Measurements from ENCODE around the gene STARD3.
A peak's percentile ranks its signal among the peaks of the same experiment; 100 is the strongest.
"Not testable (repeated sequence)": the region's sequence is repeated elsewhere in the genome, so short reads cannot be mapped to it uniquely, and the experiment has no call there.

The STARD3 gene

GRCh38 chr17:39636927-39637736 is at the start of gene STARD3:
STARD3 (plus strand) TSS chr17:39637144; CDS start chr17:39653532, 16,388 bp downstream.
- peak; percentile 74 to 88 (median 84) for DNase-seq

GRCh38 chr17:39590180-39590579 is 46.8 kb upstream of the STARD3 start:
- DNase-seq: not testable (repeated sequence)

- peak in 3 of 6 experiments; percentile 17 to 34 (median 31) for DNase-seq
These were observed 44.7 kb upstream of the STARD3 start for GRCh38 chr17:39591958-39592954.

GRCh38 chr17:39593371-39593770 is 43.6 kb upstream of the STARD3 start:
- DNase-seq: no peak

- no peak for DNase-seq
These were observed 41.6 kb upstream of the STARD3 start for GRCh38 chr17:39595294-39595693.

- DNase-seq: no peak
These were observed 40.9 kb upstream of the STARD3 start for GRCh38 chr17:39595928-39596510.

GRCh38 chr17:39596543-39597267 is 40.2 kb upstream of the STARD3 start:
- DNase-seq: no peak

- DNase-seq: no peak
These were observed 39.4 kb upstream of the STARD3 start for GRCh38 chr17:39597372-39598046.

- peak in 1 of 6 experiments; percentile 6 for DNase-seq
These were observed 38.9 kb upstream of the STARD3 start for GRCh38 chr17:39598047-39598481.

GRCh38 chr17:39598630-39599003 is 38.3 kb upstream of the STARD3 start:
- DNase-seq: no peak

GRCh38 chr17:39599004-39599664 is 37.8 kb upstream of the STARD3 start:
- no peak for DNase-seq

GRCh38 chr17:39599665-39600231 is 37.2 kb upstream of the STARD3 start:
- no peak for DNase-seq

GRCh38 chr17:39600288-39600996 is 36.5 kb upstream of the STARD3 start:
- no peak for DNase-seq

GRCh38 chr17:39600997-39601597 is 35.8 kb upstream of the STARD3 start:
- no peak for DNase-seq

- DNase-seq: no peak
These were observed 35.0 kb upstream of the STARD3 start for GRCh38 chr17:39601758-39602532.

- DNase-seq: no peak
These were observed 34.2 kb upstream of the STARD3 start for GRCh38 chr17:39602533-39603303.

GRCh38 chr17:39603304-39604016 is 33.5 kb upstream of the STARD3 start:
- DNase-seq: no peak
